ENCODE measurements around the gene MYRIP. TPM values are rescaled to one million over a fixed set of nuclear protein-coding genes. Genes with fewer than 3 reads are reported as not detected.

The MYRIP gene
- total and polyA plus RNA-seq, 3 donors from 2014 or later: 2.4 to 5.8 (median 4.8) TPM

DNA sequence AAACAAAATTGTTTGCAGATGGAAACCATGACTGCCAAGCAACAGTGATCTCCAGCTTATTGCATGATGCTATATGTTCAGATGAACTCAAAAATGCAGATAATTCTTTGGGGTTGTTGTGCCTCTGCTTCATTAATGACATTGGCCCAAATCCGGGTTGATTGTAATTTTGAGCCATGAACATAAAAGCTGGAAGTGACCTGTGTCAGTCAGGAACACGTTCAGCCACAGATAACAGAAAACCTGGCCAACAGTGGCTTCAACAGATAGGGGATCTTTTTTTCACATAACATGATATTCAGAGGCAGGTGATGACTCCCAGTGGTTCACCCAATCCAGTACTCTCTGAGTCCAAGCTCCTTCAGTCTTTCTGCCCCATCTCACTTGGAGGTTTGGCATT lies 423.2 kb downstream of the MYRIP start:
- H3K27ac ChIP-seq: no peak overlapping the region
- H3K27me3 ChIP-seq: no peaks in the 10 kb centered on the region
- no peak overlapping the region for H3K4me3 ChIP-seq
- no peaks in the 10 kb centered on the region for H3K36me3 ChIP-seq (ENCODE audit: low read depth, missing control alignments)
- DNase-seq: no peak
- H3K4me1 ChIP-seq: no peaks in the 10 kb centered on the region
- WGBS, 2 donors: 78 to 88% methylated on average over 2 of the region's 2 CpGs
- no peak for TF ChIP-seq POLR2A (IDR thresholded peaks at IDR 0.05)
- TF ChIP-seq, protein P1, sequence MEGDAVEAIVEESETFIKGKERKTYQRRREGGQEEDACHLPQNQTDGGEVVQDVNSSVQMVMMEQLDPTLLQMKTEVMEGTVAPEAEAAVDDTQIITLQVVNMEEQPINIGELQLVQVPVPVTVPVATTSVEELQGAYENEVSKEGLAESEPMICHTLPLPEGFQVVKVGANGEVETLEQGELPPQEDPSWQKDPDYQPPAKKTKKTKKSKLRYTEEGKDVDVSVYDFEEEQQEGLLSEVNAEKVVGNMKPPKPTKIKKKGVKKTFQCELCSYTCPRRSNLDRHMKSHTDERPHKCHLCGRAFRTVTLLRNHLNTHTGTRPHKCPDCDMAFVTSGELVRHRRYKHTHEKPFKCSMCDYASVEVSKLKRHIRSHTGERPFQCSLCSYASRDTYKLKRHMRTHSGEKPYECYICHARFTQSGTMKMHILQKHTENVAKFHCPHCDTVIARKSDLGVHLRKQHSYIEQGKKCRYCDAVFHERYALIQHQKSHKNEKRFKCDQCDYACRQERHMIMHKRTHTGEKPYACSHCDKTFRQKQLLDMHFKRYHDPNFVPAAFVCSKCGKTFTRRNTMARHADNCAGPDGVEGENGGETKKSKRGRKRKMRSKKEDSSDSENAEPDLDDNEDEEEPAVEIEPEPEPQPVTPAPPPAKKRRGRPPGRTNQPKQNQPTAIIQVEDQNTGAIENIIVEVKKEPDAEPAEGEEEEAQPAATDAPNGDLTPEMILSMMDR (IDR thresholded peaks at IDR 0.05): no peak
- intact Hi-C loops (cut with DNase I; ENCODE audit: low total_unique reads): no loop called here
- no peaks in the 10 kb centered on the region for H3K9me3 ChIP-seq

DNA sequence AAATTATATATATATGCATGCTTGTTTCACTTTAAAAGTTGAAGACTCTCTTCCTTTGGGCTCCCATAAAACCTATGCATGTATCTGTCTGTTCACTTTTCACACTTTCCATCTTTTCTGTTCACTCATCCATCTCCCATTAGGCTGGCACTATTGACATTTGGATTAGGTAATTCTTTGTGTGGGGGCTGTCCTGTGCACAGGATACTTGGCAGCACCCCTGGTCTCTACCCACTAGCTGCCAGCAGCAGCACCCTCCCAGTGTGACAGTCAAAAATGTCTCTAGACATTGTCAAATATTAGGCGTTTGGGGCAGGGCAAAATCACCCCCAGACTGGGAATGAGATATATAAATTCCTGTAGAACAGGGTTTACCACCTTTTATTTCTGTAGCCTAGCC lies 427.8 kb downstream of the MYRIP start:
- no peak overlapping the region for H3K4me3 ChIP-seq
- DNase-seq: no peak

GRCh38 chr3:40237889-40238571 lies 428.6 kb downstream of the MYRIP start:
- no peak overlapping the region for H3K27ac ChIP-seq
- intact Hi-C loops (cut with DNase I; ENCODE audit: low total_unique reads): no loop called here
- DNase-seq: peak; percentile 43
- WGBS, 2 donors: 41 to 55% methylated on average over 8 of the region's 8 CpGs
- H3K9me3 ChIP-seq: no peaks in the 10 kb centered on the region
- H3K4me3 ChIP-seq: no peak overlapping the region
- no peaks in the 10 kb centered on the region for H3K27me3 ChIP-seq
- no peaks in the 10 kb centered on the region for H3K36me3 ChIP-seq (ENCODE audit: low read depth, missing control alignments)
- no peaks in the 10 kb centered on the region for H3K4me1 ChIP-seq
- TF ChIP-seq, protein P1 (IDR thresholded peaks at IDR 0.05): peak in 2 of 3 experiments; percentile 17 to 27
- no peak for TF ChIP-seq POLR2A (IDR thresholded peaks at IDR 0.05)

More for the DNA sequence above, 427.8 kb downstream of the MYRIP start:
- 75 to 77% methylated on average over 1 of the region's 1 CpG for WGBS, 2 donors
- intact Hi-C loops (cut with DNase I; ENCODE audit: low total_unique reads): no loop called here
- H3K27me3 ChIP-seq: no peaks in the 10 kb centered on the region
- TF ChIP-seq POLR2A (IDR thresholded peaks at IDR 0.05): no peak
- no peaks in the 10 kb centered on the region for H3K4me1 ChIP-seq
- H3K9me3 ChIP-seq: no peaks in the 10 kb centered on the region
- H3K36me3 ChIP-seq (ENCODE audit: low read depth, missing control alignments): no peaks in the 10 kb centered on the region
- H3K27ac ChIP-seq: no peak overlapping the region

DNA sequence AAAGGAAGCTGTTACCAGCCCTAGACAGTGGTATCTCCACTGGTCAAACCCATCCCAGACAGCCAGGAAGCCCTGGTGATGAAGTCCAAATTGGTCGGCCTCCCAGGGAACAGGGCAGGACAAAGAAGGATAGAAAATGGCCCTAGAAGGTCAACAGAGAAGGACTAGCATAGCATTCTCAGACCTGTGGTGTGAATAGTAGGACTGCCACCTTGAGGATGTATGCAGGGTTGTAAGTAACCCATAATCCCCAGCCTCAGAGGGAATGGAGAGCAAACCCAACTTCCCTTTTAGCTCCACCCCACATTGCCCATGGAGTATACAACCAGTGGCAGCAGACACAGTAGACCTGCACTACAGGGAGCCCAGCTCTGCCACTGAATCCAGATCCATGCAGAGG lies 431.5 kb downstream of the MYRIP start:
- WGBS, 2 donors: 90 to 100% methylated on average over 1 of the region's 1 CpG
- TF ChIP-seq, protein P1 (IDR thresholded peaks at IDR 0.05): no peak
- TF ChIP-seq POLR2A (IDR thresholded peaks at IDR 0.05): no peak
- intact Hi-C loops (cut with DNase I; ENCODE audit: low total_unique reads): no loop called here
- no peak for DNase-seq
- H3K27me3 ChIP-seq: no peaks in the 10 kb centered on the region
- H3K9me3 ChIP-seq: no peaks in the 10 kb centered on the region
- no peak overlapping the region for H3K4me3 ChIP-seq
- H3K4me1 ChIP-seq: no peaks in the 10 kb centered on the region
- H3K36me3 ChIP-seq (ENCODE audit: low read depth, missing control alignments): no peaks in the 10 kb centered on the region
- no peak overlapping the region for H3K27ac ChIP-seq

DNA sequence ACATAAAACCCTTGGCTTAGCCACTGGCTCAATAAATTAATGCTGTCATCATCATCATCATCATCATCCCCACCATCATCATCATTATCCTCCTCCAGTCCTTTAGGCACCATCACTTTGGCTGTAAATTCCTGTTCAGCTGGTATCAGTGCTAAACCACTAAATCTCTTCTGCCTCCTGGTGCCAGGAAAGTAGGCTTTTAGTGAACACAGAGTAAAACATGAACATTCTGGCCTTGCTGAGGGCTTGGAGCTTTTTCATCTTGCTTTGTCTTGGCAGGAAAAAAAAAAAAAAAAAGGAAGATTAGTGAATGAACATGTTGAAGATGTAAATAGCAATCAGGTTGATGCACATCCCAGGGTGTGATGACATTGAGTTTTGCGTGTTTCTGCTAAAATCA lies 432.8 kb downstream of the MYRIP start:
- no peak for DNase-seq
- H3K4me3 ChIP-seq: no peak overlapping the region
- intact Hi-C loops (cut with DNase I; ENCODE audit: low total_unique reads): no loop called here
- H3K27me3 ChIP-seq: no peaks in the 10 kb centered on the region
- WGBS, 2 donors: 81 to 94% methylated on average over 1 of the region's 1 CpG
- no peaks in the 10 kb centered on the region for H3K4me1 ChIP-seq
- no peaks in the 10 kb centered on the region for H3K36me3 ChIP-seq (ENCODE audit: low read depth, missing control alignments)
- H3K27ac ChIP-seq: no peak overlapping the region
- TF ChIP-seq, protein P1 (IDR thresholded peaks at IDR 0.05): no peak
- no peak for TF ChIP-seq POLR2A (IDR thresholded peaks at IDR 0.05)
- no peaks in the 10 kb centered on the region for H3K9me3 ChIP-seq

Measured in testis (tissue), 3 donors.